H1 (cell line): Measurements from ENCODE around the gene EHBP1. TPM values are rescaled to one million over a fixed set of nuclear protein-coding genes. Genes with fewer than 3 reads are reported as not detected.

Experiments used
- EZH2 ChIP-seq: fragments of 200-600 bp; sonication (generic); IDR thresholded peaks from 2 replicates; pipeline ENCODE4 v1.7.1; 2012; ENCODE audit warnings: low read depth, mild to moderate bottlenecking, moderate library complexity, low read length, inconsistent platforms; ENCODE audit not compliant: severe bottlenecking
- FOSL1 ChIP-seq: IDR thresholded peaks from 2 replicates; pipeline ENCODE4 v1.6.1; 2011; ENCODE audit warnings: mild to moderate bottlenecking, low read depth, low read length, moderate library complexity; ENCODE audit not compliant: insufficient read depth
- RBBP5 ChIP-seq: IDR thresholded peaks from 2 replicates; pipeline ENCODE4 v1.7.1; 2012; ENCODE audit warnings: low read depth, mild to moderate bottlenecking, inconsistent platforms, low read length, moderate library complexity, borderline replicate concordance
- polyA plus RNA-seq, 7 experiments: library from polyadenylated mRNA; depleted of rRNA in 3 of 7; stranded (reverse) in 5 of 7; unstranded in 2 of 7; fragments of >200 nt in 5 of 7; fragments of 200-250 nt in 2 of 7; gene quantifications; 1 replicate in 5 of 7; 2 replicates in 1 of 7; 4 replicates in 1 of 7; pipeline versions ENCODE4 v1.2.1 to v1.2.3, GENCODE V29; 2011 to 2013; ENCODE audit warnings: missing spikeins in 2 of 7, mixed read lengths in 2 of 7
- total RNA-seq: library from RNA; stranded (reverse); fragmentation: NEBNext Ultra II Directional; extraction: Animal tissue kit (Norgen Biotek cat#: 25700); gene quantifications from 2 replicates; pipeline ENCODE4 v1.2.1, GENCODE V29; 2021
- TF ChIP-seq, protein P1 (sequence below): IDR thresholded peaks from 2 replicates; pipeline ENCODE4 v1.6.1; 2012; ENCODE audit warnings: inconsistent platforms

The EHBP1 gene
- total and polyA plus RNA-seq, 2 of the 8 experiments (the other 6 are each of a cell fraction or from before 2014, with no cell fraction given): 12.0 to 64.1 TPM

DNA sequence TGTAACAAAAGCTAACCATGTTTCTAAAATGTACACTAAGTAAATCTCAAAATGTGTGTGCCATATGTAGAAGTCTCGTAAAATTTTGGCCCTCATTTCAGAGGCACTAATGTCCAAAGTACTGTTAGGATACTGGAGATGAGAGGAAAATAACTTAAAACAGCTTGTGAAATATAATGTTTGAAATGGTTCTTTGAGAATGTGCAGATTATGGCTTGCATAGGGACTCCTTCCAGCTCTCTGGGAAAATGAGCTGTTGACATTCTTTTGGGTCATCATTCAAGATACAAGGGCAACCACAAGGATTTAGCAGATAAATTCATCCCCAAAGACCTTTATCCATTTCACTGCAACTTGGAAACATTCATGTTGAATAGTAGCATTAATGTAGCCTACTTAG is 307.0 kb downstream of the EHBP1 start (continued):
- no peak for TF ChIP-seq FOSL1
- TF ChIP-seq EZH2: no peak
- TF ChIP-seq, protein P1, sequence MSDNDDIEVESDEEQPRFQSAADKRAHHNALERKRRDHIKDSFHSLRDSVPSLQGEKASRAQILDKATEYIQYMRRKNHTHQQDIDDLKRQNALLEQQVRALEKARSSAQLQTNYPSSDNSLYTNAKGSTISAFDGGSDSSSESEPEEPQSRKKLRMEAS: no peak
- TF ChIP-seq RBBP5: no peak
